Measurements from ENCODE around the gene B9D2. TPM values are rescaled to one million over a fixed set of nuclear protein-coding genes. Genes with fewer than 3 reads are reported as not detected.
A peak's percentile ranks its signal among the peaks of the same experiment; 100 is the strongest.
"Not testable (repeated sequence)": the region's sequence is repeated elsewhere in the genome, so short reads cannot be mapped to it uniquely, and the experiment has no call there.

The B9D2 gene, protein sequence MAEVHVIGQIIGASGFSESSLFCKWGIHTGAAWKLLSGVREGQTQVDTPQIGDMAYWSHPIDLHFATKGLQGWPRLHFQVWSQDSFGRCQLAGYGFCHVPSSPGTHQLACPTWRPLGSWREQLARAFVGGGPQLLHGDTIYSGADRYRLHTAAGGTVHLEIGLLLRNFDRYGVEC
- total RNA-seq (1 to 10 TPM; 3.3 to 3.8 (median 3.5) TPM), polyA plus RNA-seq (5.1 TPM)
- long read RNA-seq, donor 1, partial matches to known transcripts = 5 of 5 reads
- long read RNA-seq, donor 1, other reads (novel, unspliced or antisense) = 0 of 5 reads
- long read RNA-seq, donor 2, partial matches to known transcripts = 2 of 5 reads
- long read RNA-seq, donor 2, other reads (novel, unspliced or antisense) = 0 of 5 reads
- long read RNA-seq, donor 3, partial matches to known transcripts = 0 of 3 reads
- long read RNA-seq, donor 3, other reads (novel, unspliced or antisense) = 0 of 3 reads
- long read RNA-seq, donor 4, partial matches to known transcripts = 1 of 1 reads
- long read RNA-seq, donor 4, other reads (novel, unspliced or antisense) = 0 of 1 reads

DNA sequence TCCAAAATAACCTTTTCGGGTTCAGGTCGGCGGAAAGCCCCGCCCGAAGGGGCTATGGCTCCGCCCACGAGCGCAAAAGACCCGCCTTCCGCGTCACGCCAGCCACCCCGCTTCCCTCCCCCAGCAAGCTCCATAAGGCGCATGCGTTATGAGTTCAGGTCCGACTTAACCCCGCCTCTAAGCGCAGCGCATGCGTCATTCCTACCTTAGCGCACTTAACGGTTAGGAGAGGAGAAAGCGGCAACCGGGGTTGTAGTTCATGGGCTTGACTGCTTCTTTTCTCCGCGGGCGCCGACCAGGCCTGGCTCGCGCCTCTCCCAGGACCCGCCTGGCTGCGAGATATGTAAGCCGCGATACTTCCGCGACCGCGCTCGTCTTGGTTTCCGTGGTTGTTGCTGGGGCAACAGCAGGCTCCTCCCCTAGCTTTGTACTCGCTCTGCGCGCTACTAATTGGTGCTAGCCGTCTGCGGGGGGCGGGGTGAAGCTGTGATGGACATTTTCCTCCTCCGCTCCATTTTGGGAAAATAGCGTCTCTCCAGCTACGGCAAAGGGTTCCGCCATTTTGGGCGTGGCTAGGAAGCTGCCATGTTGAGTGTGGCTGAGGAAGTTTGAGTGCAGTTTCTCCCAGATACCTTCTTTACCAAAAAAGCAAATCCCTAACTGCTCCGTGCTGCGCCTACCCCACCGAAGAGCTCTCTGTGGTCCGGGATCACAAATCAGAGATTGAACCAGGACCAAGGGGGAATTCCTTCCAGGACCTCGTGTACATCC, at the start of gene B9D2:
Gene B9D2 (minus strand): TSS at position 397 of the 771 bp plus-strand sequence. CDS start 630 bp downstream, outside the sequence.
- intact Hi-C loops (cut with DNase I) = no loop called here
- Histone ChIP-seq H3K27ac (ENCODE audit: low read length) (peak within 1 kb of the TSS; percentile 99), H3K4me3 (ENCODE audit: low read length) (peak within 1 kb of the TSS; percentile 87), H3K27me3 (ENCODE audit: control insufficient read depth, insufficient read depth) (no peaks in the 10 kb centered on the region), H3K9me3 (ENCODE audit: control insufficient read depth, low read length) (no peaks in the 10 kb centered on the region), H3K4me1 (ENCODE audit: control insufficient read depth, insufficient read depth, low read length) (peaks cover 7% of the 10 kb centered on the region)
- peak; percentile 97 for ATAC-seq
- peak; percentile 98 to 99 (median 99) for DNase-seq
- under 1% methylated on average over 56 of the region's 56 CpGs for WGBS

DNA sequence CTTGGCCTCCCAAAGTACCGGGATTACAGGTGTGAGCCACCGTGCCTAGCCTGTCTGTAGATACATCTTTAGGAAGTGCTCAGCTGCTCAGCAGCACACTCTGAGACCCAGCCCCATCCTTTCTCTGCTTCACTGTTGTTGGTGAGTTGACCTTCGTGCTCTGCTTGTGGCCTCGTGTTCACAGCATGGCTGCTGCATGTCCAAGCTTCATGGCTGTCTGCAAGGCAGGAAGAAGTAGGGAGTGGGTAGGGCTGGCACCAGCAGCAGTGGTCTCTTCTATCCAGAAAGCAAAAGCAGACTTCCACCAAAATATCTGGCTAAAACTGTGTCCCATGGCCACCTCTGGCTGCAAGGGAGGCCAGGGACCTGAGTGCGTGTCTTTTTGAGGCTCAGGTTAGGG, 49.0 kb upstream of the B9D2 start:
- DNase-seq (no peak), ATAC-seq (no peak)
- intact Hi-C loops (cut with DNase I) = no loop called here
- peaks cover 24% of the 10 kb centered on the region for H3K4me1 ChIP-seq (ENCODE audit: control insufficient read depth, insufficient read depth, low read length)
- 94% methylated on average over 5 of the region's 5 CpGs for WGBS
- H3K27ac ChIP-seq (ENCODE audit: low read length) = no peak overlapping the region
- no peaks in the 10 kb centered on the region for H3K9me3 ChIP-seq (ENCODE audit: control insufficient read depth, low read length)
- no peak overlapping the region for H3K4me3 ChIP-seq (ENCODE audit: low read length)
- H3K27me3 ChIP-seq (ENCODE audit: control insufficient read depth, insufficient read depth) = no peaks in the 10 kb centered on the region

DNA sequence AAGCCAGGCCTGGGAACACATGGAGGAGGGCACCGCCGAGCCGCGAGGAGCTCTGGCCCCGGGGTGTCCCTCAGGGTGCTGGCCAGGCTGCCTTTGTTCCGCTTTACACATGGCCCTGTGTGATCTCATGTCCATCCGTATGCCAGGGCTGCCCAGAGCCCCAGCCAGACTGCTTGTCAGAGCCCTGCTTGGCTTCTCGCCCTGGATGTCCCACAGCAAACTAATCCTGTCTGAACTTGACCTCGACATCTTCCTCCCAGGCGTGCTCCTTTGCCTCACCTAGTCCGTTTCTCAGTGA, 48.0 kb upstream of the B9D2 start:
- Histone ChIP-seq H3K4me1 (ENCODE audit: control insufficient read depth, insufficient read depth, low read length) (peaks cover 26% of the 10 kb centered on the region), H3K27me3 (ENCODE audit: control insufficient read depth, insufficient read depth) (no peaks in the 10 kb centered on the region), H3K9me3 (ENCODE audit: control insufficient read depth, low read length) (no peaks in the 10 kb centered on the region), H3K27ac (ENCODE audit: low read length) (peak overlapping the region; percentile 71), H3K4me3 (ENCODE audit: low read length) (no peak overlapping the region)
- intact Hi-C loops (cut with DNase I) = no loop called here
- DNase-seq (peak; percentile 44 to 78 (median 77)), ATAC-seq (peak; percentile 44 to 55)
- WGBS = 55% methylated on average over 11 of the region's 11 CpGs

DNA sequence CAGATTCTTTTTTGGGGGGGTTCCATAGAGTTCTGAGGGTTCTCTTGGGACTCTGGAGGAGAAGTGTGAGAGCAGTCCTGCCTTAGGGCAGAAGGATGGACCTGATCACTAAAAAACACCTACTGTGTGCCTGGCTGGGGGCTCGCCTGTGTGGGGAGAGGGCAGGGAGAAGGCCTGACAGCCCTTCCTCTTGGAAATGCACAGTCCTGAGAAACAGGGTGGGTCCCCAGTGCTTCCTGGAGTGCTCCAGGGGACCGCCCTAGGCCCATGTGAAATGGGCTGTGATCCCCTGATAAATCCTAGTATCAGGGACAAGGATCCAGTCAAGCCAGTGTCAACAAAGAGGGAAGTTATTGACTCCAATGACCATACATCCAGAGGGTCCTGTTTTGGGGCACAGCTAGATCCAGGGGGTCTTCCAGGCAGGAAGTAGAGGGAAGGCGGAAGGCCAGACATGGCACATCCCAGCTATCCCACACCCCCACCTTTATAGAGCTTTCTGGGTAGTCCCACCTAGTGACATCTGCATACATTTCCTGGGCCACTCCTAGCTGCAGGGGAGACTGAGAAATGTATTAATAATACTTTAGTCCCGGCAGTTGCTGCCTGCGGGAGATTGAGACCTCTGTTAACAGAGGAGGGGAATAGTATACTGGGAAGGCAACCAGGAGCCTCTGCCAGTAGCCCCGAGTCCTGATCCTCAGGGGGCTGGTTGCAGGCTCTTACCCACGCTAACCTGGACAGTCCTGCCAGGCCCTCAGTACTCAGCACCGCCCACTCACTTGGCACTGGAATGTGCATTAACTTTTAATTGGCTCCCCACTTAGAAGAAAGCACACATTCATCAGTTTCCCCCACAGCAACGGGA, 47.4 kb upstream of the B9D2 start:
- WGBS = 54% methylated on average over 9 of the region's 9 CpGs
- peak; percentile 4 to 59 for ATAC-seq
- DNase-seq = no peak
- Histone ChIP-seq H3K27ac (ENCODE audit: low read length) (peak overlapping the region; percentile 71), H3K9me3 (ENCODE audit: control insufficient read depth, low read length) (no peaks in the 10 kb centered on the region), H3K27me3 (ENCODE audit: control insufficient read depth, insufficient read depth) (no peaks in the 10 kb centered on the region), H3K4me1 (ENCODE audit: control insufficient read depth, insufficient read depth, low read length) (peaks cover 26% of the 10 kb centered on the region), H3K4me3 (ENCODE audit: low read length) (no peak overlapping the region)
- intact Hi-C loops (cut with DNase I) = no loop called here

DNA sequence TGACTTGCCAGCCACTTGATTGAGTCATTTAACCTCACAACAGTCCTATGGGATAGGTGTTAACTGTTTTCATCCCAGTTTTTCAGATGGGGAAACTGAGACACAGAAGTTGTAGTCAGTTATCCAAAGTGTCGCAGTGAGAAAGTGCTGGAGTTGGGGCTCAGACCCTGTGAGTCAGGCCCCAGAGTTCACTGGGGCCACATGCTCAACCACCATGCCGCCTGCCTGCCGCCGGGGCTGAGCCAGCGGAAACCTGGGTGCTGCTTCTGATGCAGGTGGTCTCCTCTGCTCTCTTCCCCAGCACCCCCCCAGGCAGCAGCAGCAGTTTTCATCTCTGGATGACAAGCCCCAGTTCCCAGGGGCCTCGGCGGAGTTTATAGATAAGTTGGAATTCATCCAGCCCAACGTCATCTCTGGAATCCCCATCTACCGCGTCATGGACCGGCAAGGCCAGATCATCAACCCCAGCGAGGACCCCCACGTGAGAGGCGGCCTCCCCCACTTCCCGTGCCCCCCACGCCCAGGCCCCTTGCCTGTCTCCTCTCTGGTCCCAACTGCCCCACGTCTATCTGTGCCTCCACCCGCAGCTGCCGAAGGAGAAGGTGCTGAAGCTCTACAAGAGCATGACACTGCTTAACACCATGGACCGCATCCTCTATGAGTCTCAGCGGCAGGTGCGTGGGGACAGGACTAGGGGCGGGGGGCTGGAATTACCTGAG, 46.5 kb upstream of the B9D2 start:
- Histone ChIP-seq H3K27ac (ENCODE audit: low read length) (no peak overlapping the region), H3K27me3 (ENCODE audit: control insufficient read depth, insufficient read depth) (no peaks in the 10 kb centered on the region), H3K4me1 (ENCODE audit: control insufficient read depth, insufficient read depth, low read length) (peaks cover 26% of the 10 kb centered on the region), H3K9me3 (ENCODE audit: control insufficient read depth, low read length) (no peaks in the 10 kb centered on the region), H3K4me3 (ENCODE audit: low read length) (no peak overlapping the region)
- DNase-seq = peak in 1 of 3 donors; percentile 62
- intact Hi-C loops (cut with DNase I) = no loop called here
- WGBS = 73% methylated on average over 23 of the region's 23 CpGs
- no peak for ATAC-seq

DNA sequence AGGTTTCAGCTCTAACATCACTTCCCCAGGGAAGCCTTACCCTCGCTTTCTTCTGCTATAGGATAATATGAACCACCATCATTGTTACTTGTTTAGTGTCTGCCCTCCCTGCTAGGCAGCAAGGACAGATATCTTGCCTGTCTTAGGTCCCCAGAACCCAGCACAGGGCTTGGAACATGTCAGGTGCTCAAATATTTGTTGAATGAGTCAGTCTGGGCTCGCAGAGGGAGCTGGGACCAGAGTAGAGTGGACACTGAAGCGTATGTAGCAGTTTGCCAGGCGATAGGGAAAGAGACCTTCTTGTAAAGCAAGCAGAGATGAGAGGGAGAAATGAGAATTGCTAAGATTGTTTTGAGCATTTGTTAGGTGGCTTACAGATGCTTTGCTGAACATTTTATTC, 45.3 kb upstream of the B9D2 start:
- WGBS = 57% methylated on average over 4 of the region's 4 CpGs
- Histone ChIP-seq H3K4me1 (ENCODE audit: control insufficient read depth, insufficient read depth, low read length) (peaks cover 26% of the 10 kb centered on the region), H3K4me3 (ENCODE audit: low read length) (no peak overlapping the region), H3K9me3 (ENCODE audit: control insufficient read depth, low read length) (no peaks in the 10 kb centered on the region), H3K27me3 (ENCODE audit: control insufficient read depth, insufficient read depth) (no peaks in the 10 kb centered on the region), H3K27ac (ENCODE audit: low read length) (peak overlapping the region; percentile 28)
- peak; percentile 31 to 60 for ATAC-seq
- DNase-seq = no peak
- intact Hi-C loops (cut with DNase I) = no loop called here

DNA sequence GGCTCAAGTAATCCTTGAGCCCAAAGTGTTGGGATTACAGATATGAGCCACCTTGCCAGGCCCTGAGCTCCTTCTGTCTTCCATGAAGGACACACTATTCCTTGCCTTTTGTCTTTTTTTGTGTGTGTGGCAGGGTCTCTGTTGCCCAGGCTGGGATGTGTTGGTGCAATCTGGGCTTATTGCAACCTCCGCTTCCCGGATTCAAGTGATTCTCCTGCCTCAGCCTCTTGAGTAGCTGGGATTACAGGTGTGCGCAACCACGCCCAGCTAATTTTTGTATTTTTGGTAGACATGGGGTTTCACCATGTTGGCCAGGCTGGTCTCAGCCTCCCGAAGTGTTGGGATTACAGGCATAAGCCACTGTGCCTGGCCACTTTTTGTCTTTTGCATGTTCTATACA, 44.9 kb upstream of the B9D2 start:
- ATAC-seq; H3K4me3 ChIP-seq (ENCODE audit: low read length); intact Hi-C loops (cut with DNase I); DNase-seq; H3K9me3 ChIP-seq (ENCODE audit: control insufficient read depth, low read length); H3K27me3 ChIP-seq (ENCODE audit: control insufficient read depth, insufficient read depth): not testable (repeated sequence)
- WGBS = 95% methylated on average over 5 of the region's 5 CpGs
- Histone ChIP-seq H3K4me1 (ENCODE audit: control insufficient read depth, insufficient read depth, low read length) (peaks cover 26% of the 10 kb centered on the region), H3K27ac (ENCODE audit: low read length) (peak overlapping the region; percentile 28)

DNA sequence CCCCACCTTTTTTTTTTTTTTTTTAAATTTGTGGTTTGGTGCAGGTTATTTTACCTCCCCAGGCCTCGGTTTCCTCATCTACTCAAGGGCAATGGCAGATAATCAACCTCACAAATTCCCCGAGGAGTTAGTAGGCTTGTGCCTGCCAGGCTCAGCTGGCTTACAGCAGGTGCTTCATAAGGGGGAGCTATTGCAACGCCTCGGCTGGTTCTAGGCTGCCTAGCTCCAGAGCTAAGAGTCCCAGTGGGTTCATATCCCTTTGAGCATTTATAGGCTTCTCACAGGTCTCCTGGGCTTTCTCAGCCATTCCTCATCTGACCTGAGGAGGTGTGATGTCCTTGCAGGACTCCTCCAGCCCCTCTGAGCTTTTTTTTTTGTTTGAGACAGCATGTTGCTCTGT, 44.3 kb upstream of the B9D2 start:
- no peaks in the 10 kb centered on the region for H3K27me3 ChIP-seq (ENCODE audit: control insufficient read depth, insufficient read depth)
- no peak for ATAC-seq
- WGBS = 73% methylated on average over 4 of the region's 4 CpGs
- no peak overlapping the region for H3K4me3 ChIP-seq (ENCODE audit: low read length)
- peak overlapping the region; percentile 45 for H3K27ac ChIP-seq (ENCODE audit: low read length)
- DNase-seq = no peak
- no peaks in the 10 kb centered on the region for H3K9me3 ChIP-seq (ENCODE audit: control insufficient read depth, low read length)
- H3K4me1 ChIP-seq (ENCODE audit: control insufficient read depth, insufficient read depth, low read length) = peaks cover 26% of the 10 kb centered on the region
- intact Hi-C loops (cut with DNase I) = no loop called here

DNA sequence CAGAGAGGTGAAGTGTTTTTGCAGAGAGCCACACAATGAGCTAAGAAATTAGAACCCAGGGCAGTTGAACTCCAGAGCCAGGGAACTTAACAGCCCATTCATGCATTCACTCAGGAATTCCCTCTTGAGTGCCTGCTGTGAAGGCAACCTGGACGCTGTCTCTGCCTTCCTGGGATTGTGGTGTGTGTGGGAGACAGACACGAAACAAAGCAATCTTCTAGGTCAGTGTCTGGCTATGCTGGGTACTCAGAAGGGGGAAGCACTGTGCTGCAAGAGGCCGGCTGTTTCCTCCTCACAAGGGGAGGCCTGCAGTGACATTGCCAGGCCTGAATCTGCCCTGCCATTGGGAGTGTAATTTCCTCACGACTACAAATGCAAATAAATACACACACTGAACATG, 43.3 kb upstream of the B9D2 start:
- intact Hi-C loops (cut with DNase I) = no loop called here
- peaks cover 26% of the 10 kb centered on the region for H3K4me1 ChIP-seq (ENCODE audit: control insufficient read depth, insufficient read depth, low read length)
- peak in 1 of 3 donors; percentile 77 for DNase-seq
- H3K27me3 ChIP-seq (ENCODE audit: control insufficient read depth, insufficient read depth) = no peaks in the 10 kb centered on the region
- no peaks in the 10 kb centered on the region for H3K9me3 ChIP-seq (ENCODE audit: control insufficient read depth, low read length)
- peak overlapping the region; percentile 30 for H3K27ac ChIP-seq (ENCODE audit: low read length)
- peak; percentile 25 to 48 for ATAC-seq
- no peak overlapping the region for H3K4me3 ChIP-seq (ENCODE audit: low read length)
- WGBS = 37% methylated on average over 4 of the region's 4 CpGs

DNA sequence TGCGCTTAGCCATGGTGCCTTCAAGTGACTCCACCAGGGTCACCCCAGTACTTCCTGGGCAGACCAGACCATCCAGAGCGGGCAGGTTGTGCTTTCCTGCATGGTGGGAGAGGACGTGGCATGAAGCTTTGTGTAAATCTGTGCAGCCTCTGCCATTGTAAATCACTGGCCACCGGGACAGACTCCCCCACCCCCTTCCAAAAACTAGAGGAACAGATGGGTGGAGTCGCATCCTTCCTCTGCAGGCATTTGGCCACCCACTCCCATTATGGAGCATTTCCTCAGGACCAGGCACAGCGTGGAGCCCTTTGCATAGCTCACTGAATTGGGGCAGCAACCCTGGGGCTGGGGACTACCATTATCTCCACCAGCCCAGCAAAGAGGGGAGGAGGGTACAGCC, 41.8 kb upstream of the B9D2 start:
- WGBS = 63% methylated on average over 6 of the region's 6 CpGs
- Histone ChIP-seq H3K27ac (ENCODE audit: low read length) (peak overlapping the region; percentile 23), H3K9me3 (ENCODE audit: control insufficient read depth, low read length) (no peaks in the 10 kb centered on the region), H3K27me3 (ENCODE audit: control insufficient read depth, insufficient read depth) (no peaks in the 10 kb centered on the region), H3K4me1 (ENCODE audit: control insufficient read depth, insufficient read depth, low read length) (peaks cover 15% of the 10 kb centered on the region), H3K4me3 (ENCODE audit: low read length) (no peak overlapping the region)
- intact Hi-C loops (cut with DNase I) = no loop called here
- peak; percentile 42 to 76 for ATAC-seq
- DNase-seq = peak in 2 of 3 donors; percentile 33 to 54
